GM19239 (cell line): ENCODE measurements around the gene LAMC1.
"Not testable (repeated sequence)": the region's sequence is repeated elsewhere in the genome, so short reads cannot be mapped to it uniquely, and the experiment has no call there.

ENCODE experiments used
- DNase-seq: peaks from one replicate; pipeline ENCODE4 v3.0.0; 2011; ENCODE audit warnings: low spot score; ENCODE audit not compliant: insufficient read length
- FAIRE-seq: peaks from 2 replicates; lab custom pipeline; 2011; peaks lifted over from hg19 to GRCh38; lab: Jason Lieb, UNC

LAMC1 gene

DNA sequence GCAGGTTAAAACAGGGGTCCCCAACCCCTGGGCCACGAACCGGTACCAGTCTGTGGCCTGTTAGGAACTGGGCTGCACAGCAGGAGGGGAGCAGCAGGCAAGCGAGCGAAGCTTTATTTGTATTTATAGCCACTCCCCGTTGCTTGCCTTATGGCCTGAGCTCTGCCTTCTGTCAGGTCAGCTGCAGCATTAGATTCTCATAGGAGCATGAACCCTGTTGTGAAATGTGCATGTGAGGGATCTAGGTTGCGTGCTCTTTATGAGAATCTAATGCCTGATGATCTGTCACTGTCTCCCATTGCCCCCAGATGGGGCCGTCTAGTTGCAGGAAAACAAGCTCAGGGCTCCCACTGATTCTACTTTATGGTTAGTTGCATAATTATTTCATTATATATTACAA, 49.4 kb downstream of the LAMC1 start:
- FAIRE-seq, DNase-seq: not testable (repeated sequence)

DNA sequence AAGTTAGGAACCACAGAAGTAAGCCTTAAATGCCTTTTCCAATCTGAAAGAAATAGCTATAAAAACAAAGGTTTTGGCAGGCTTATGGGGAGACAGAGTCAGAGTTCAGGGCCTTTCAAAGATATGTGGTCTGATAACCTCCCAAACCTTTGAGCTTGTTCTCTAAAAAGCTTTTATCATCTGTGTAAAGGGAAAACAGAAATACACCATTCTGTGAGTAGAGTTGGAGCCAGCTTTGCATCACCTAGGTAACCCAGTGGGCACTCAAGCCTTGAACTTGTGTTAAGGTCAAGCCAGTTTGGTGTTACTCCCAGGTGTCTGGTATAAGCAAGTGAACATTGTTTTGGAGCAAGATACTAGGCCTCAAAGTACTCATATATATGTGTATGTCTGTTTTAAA, 50.1 kb downstream of the LAMC1 start:
- DNase-seq (no peak), FAIRE-seq (peak; percentile 87)

DNA sequence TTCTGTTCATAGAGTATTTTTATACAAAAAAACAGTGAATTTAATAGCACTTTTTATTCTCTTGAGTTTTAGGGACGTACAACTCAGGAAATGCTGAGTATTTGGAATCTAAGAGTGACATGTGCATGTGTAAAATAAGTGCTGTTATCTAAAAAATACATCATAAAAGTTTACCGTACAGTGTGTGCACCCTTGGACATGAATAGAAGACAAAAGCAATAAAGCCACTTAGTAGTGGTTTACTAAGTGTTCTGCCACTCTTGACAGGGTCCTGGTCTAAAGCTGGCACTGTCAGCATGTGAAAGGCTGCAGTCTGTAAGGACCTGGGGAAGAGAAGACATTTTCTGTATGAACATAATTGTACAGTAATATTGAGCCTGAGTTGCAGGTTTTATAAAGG, 51.0 kb downstream of the LAMC1 start:
- DNase-seq (no peak), FAIRE-seq (no peak)

DNA sequence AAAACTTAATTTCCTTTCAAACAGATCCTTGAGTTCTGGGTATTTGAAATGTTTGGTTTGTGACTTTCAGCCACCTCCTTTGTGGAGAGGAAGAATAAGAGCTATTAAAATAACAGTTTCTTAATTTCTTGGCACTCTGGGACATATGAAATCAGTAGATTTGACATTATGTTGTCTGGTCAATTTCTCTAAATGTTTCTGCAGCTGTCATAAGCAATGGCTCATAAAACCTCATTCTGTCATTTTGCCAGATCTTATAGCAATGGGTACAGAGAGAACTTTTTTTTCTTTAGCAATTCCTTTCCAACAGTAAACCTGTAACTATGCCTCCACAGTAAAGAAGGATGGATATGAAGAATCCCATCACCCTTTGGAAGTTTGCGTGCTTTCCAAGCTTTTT, 52.6 kb downstream of the LAMC1 start:
- DNase-seq (no peak), FAIRE-seq (no peak)

DNA sequence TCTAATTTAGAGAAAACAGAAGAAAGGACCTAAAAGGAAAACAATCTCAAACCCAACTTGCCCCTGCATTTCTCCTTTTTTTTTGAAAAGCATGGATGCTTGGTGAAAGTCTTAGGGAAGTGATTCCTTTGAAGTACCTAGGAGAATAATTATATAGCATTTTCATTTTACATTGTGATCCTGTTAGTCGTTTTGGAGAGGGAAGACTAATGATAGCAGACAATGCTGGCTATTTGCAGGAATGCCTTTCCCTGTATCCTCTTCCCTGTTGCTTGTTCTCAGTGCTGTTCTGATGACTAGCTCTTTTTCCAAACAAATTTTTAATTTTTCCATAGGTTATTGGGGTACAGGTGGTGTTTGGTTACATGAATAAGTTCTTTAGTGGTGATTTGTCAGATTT, 53.9 kb downstream of the LAMC1 start:
- DNase-seq (no peak), FAIRE-seq (no peak)

DNA sequence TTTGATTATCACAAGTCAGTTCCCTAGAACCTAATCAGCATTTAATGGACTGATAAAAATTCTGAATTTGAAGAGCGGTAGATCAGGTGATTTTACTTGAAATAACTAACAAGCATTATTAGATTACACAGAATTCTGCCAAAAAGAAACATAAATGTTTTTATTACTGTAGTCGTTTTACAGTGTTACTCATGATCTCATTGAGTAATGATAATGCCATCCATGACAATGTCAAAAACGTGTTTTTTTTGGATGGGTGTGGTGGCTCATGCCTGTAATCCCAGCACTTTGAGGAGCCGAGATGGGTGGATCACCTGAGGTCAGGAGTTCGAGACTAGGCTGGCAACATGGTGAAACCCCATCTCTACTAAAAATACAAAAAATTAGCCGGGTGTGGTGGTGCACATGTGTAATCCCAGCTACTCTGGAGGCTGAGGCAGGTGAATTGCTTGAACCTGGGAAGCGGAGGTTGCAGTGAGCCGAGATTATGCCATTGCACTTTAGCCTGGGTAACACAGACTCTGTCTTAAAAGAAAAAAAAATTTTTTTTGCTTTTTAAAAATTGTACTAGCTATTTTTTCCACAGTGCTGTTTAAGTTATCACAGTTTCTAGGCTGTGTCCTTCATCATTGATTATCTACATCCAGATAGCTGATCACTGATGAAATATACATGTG, 56.6 kb downstream of the LAMC1 start:
- DNase-seq (no peak), FAIRE-seq (no peak)

DNA sequence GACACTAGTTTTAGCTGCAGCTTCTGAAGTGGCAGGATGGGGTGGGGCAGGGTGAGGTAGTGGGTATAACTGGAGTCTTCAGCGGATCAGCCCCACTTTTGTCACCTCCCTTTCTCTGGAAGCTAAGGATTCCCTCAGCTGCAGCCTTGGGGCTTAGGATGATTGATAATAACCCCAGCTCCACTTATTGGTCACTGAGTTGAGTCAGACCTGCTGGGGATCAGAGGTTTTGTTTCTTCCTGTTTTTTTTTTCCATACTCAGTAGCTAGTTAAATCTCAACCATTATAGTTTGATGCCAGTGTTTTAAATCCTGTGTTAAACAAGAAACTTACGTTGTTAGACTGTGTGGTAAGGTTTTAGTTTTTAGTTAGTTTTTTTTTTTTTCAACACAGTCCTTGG, 57.2 kb downstream of the LAMC1 start:
- DNase-seq (no peak), FAIRE-seq (no peak)

DNA sequence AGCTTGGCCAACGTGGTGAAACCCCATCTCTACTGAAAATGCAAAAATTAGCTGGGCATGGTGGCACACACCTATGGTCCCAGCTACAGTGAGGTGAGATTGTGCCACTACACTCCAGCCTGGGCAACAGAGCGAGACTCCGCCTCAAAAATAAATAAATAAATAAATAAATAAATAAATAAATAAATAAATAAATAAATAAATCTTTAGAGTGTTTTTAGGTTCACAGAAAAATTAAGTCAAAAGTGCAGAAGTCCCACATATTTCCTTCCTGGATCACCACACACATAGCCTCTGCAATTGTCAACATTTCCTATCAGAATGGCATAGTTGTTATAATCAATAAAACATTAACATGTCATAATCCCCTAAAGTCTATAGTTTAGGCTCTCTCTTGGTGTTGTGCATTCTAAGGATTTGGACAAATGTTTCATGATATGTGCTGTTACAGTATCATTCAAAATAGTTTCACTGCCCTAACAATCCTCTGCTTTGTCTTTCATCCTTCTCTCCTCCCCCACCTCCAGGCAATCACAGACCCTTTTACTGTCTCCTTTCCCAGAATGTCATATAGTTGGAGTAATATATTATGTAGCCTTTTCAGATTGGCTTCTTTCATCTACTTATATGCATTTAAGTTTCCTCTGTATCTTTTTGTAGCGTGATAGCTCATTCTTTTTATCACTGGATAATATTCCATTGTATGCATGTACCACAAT, 58.3 kb downstream of the LAMC1 start:
- DNase-seq = no peak
- no peak for FAIRE-seq

DNA sequence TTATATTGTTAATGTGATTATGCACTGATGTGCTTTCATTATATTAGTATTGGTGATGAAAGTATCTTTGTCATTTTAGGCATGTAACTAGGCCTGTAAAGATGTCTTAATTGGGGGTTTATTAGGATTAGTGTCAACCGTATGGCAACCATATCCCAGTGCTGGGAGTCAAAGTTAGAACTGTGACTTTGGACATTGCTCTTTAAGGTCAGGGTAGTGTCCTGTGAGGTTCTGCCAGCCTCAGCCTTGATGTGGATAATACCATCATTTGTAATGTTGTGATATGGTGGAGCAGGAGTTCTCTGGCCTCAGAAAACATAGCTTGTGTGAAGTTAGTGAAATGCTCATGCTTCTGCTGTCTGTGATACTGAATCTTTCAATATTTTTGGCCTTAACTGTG, 59.4 kb downstream of the LAMC1 start:
- DNase-seq = no peak
- no peak for FAIRE-seq

DNA sequence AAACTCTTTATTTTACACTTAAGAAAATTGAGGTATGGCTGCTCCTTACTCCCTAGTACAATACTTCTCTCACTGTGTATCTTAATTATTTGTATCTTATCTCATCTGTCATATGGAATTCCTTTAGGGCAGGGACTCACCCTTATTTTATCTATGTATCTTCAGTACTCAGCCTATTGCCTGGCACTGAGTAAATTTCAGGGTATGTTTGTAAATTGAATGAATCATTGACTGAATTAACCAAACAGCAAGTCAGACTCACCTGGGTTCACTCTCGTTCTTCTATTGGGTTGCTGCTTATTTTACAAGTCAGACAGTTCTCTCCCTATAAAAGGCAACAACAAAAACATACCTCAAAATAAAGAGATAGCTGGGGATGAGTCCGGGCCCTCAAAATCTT, 63.8 kb downstream of the LAMC1 start:
- no peak for FAIRE-seq
- DNase-seq = no peak

DNA sequence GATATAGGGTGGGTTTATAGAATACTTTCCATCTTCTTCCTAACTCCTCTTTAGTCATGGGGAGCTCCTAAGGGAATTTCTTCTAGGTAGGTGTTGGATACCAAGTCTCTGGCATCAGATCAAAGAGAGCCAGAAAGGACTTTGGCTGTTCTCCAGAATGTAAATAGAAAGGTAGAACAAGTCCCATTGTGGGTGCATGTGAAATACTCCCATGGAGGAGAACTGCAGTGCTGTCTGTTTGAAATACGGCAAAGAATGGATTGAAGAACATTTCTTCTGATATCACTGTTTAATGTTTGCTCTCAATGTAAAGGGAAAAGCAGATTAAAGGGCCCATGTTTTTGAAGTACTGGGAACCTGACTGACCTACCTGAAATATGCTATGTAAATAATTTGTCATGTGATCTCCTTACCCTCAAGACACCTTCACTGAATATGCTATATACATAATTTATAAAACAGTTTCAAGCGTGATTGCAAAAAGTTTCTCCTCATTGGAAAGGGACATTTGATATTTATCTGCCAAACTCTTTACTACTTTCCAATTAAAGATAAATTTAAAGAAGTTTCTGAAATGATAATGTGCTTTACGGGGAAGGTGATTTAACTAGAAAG, 65.9 kb downstream of the LAMC1 start:
- DNase-seq = no peak
- no peak for FAIRE-seq

DNA sequence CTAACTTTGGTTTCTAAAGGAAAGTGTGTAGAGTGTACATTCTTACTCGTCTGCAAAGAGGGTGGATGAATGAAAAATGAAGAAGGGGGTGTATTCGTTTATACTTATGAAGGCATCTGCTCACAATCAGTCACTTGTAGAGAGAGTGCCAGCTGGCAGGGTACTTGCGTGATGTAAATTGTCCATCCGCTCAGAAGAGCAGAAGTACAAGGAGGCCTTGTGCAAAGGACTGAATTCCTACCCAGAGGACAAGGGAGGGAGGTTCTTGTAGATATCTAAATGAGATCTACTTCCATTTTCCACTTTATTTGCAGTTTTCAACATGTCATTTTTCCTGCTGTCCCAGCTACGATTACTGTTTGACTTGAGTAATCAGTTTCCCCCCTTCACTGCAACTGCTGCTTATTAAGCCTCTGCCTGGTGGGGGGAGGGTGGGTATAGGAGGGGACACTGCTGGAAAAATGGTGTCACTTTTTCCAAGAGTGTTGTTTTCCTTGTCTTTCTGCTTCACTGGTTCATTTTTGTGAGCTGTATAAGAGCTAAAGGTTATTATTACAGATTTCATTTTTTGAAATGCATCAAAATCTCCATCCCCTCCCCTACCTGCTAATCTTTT, 67.3 kb downstream of the LAMC1 start:
- DNase-seq (no peak), FAIRE-seq (no peak)

DNA sequence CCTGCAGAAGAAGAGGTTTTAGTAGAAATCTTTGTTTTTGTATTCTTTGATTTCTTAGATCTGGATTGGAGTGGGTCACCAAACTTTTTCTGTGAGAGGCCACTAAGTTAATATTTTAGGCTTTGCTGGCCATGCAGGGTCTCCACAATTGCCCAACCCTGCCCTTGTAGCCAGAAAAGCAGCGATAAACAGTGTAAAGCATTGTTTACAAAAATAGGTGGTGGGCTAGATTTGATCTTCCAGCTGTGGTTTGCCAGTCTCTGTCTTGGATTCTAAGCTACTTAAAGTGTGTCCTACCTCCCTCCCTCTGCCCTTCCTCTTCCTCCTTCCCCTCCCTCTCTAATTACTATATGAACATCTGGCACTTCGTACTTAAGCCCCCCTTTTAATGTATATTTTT, 68.0 kb downstream of the LAMC1 start:
- no peak for FAIRE-seq

DNA sequence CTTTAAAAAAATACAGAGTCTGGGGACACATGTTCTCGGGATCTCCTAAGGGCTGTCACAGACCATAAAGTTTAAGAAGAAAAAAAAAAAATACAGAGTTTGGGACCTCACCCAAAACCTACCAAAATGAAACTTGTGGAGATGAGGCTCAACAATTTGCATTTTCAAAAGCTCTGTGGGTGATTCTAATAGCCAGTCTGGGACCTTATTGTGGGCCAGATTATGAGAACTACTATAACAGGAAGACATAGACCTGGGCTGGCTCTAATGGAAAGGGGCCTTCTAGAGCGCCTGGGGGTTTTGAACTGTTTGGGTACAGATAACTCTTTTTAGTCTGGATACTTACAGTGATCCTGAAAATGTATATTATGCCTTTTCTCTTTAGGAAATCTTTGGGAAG, 69.1 kb downstream of the LAMC1 start:
- FAIRE-seq = no peak
- DNase-seq = no peak

More for the DNA sequence above, 68.0 kb downstream of the LAMC1 start:
- DNase-seq = no peak

DNA sequence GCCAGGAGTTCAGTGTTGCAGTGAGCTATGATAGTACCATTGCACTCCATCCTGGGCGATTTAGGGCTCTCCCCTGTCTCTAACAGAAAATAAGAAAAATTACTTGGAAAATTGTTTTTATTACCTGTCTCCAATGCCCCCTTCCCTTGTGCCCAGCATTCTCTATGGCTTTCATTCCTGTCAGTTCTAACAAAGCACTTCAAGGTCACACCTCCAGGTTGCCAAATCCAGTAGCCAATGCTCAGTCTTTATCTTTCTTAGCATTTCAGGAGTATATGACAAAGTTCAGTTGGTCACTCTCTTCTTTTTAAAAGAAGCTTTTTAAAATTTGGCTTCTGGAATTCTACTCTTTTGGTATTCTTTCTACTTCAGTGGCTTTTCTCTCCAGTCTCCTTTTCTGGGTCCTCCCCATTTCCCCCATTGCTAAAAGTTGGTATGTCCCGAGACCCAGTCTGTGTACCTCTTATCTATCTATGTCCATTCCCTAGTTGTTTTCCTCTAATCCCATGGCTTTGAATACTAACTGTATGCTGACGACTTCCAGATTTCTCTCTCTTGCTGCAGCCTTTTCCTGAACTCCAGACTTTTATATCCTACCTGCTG, 69.9 kb downstream of the LAMC1 start:
- no peak for DNase-seq
- FAIRE-seq = no peak

DNA sequence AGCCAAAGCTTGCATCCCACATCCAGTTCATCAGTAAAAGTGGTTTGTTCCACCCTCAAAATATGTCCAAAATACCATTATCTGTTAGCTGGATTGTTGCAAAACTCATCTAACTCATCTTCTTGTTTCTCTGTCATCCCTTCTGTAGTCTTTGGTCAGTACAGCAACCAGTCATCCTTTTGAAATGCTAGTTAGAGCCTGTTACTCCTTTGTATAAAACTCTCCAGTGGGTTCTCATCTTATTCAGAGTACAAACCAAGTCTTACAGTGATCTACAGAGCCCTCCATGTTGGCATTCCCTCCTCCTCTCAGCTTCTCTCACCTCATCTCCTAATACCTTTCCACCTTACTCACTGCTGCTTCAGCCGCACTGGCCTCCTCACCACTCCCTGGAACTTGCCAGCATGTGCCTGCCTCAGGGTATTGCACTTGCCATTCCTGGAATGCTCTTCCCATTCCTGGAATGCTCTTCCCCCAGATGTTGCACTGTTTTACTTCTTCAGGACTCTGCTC, 70.6 kb downstream of the LAMC1 start:
- FAIRE-seq (no peak), DNase-seq (no peak)

DNA sequence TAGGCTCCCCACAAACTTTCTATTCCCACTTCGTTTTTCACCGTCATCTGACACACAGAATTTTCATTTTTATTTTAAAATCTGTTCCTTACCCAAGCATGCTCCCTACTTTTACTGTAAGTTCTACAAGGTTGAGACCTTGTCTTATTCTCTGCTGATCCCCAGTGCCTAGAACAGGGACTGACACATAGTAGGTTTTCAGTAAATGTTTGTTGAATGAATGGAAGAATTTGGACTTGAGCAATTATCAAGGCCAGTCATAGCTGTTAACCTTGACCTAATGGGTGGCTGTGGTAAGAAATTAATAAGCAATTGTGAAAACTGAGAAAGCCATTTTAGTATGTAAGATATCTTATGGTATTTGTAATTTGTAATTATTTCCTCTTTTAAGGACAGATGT, 71.1 kb downstream of the LAMC1 start:
- DNase-seq = no peak

DNA sequence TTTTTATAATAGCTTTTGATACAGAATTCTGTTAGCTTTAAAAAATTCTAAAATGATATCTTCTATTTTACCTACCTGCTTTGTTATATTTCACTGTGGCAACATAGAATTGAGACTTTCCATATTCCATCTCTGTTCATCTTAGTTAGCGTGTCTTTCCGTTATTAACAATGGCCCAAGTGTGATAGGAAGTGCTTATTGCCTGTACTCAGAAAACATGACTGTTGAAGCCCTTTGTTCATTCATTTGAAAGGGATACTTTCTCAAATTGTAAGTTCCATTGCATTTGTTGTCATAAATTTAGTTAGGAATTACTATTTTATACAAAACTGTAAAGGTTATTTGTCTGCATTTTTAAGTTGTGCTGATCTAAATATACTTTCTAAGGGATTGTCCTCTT, 73.1 kb downstream of the LAMC1 start:
- FAIRE-seq (no peak), DNase-seq (no peak)

More for the DNA sequence above, 71.1 kb downstream of the LAMC1 start:
- no peak for FAIRE-seq

DNA sequence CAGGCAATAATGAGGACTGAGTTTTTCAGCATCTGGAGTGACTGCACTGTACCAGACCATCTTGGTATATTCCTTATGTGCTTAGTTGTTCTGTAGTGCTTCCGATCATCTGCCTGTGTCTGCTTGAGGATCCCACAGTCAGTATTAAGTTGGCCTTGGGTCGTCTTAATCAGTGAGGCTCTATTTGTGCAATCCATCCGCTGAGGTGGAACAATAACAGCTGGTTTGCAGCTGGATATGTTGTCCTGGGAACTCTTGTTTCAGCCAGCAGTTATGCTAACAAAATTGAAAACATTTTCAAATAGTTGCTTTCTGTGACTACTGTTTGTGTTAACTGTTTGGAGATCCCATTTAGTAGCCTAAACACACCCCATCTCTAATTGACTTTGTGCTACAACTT, 73.7 kb downstream of the LAMC1 start:
- FAIRE-seq (no peak), DNase-seq (no peak)

DNA sequence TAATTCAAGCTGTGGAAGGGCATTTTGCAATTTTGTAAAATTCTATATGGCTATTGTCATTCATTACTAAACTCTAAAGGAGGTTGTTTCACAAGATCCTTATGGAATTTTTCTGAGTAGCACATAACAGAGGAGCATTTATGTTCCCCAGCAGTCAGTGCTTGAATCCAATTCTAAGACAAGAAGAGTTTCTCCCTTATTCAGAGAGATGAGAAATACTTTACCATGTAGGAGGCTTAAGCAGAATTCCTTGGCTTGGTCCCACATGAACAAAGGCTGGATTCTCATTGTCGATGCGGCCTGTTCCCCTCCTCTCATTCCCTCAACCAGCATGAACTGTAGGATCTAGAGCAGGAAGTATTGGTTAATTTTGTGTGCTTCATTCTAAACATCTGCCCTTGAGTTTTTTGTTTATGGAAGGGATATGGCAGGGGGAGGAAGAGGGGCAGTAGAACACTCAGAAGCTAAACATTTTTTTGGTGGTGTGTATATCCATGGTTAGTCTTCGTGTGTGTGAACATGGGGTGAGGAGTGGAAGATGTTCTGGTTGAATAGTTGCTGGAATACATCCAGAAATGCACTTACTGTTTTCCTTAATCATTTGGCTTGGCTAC, 74.3 kb downstream of the LAMC1 start:
- no peak for DNase-seq
- FAIRE-seq = no peak
